NAMALWA (cell line): Measurements from ENCODE around the gene ZNF77.
A peak's percentile ranks its signal among the peaks of the same experiment; 100 is the strongest.
"Not testable (repeated sequence)": the region's sequence is repeated elsewhere in the genome, so short reads cannot be mapped to it uniquely, and the experiment has no call there.

Source experiments
- DNase-seq: peaks from one replicate; pipeline ENCODE4 v3.0.0-alpha.2; 2015; ENCODE audit warnings: low spot score

The ZNF77 gene

DNA sequence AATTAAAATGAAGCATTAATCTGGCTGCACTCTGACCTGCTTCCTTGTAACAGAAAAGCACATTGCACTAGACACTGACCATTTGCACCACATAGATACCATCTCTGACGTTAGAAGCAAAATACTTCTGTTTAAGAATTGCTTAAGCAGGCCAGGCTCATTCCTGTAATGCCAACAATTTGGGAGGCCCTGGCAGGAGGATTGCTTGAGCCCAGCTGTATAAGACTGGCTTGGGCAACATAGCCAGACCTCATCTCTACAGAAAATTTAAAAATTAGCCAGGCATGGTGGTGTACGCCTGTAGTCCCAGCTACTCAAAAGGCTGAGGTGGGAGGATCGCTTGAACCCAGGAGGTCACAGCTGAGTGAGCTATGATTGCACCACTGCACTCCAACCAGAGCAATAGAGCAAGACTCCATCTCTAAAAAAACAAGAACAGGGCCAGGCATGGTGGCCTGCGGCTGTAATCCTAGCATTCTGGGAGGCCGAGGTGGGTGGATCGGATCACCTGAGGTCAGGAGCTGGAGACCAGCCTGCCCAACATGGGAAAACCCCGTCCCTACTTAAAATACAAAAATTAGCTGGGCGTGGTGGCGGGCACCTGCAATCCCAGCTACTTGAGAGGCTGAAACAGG lies 25.5 kb upstream of the ZNF77 start:
- DNase-seq: no peak

DNA sequence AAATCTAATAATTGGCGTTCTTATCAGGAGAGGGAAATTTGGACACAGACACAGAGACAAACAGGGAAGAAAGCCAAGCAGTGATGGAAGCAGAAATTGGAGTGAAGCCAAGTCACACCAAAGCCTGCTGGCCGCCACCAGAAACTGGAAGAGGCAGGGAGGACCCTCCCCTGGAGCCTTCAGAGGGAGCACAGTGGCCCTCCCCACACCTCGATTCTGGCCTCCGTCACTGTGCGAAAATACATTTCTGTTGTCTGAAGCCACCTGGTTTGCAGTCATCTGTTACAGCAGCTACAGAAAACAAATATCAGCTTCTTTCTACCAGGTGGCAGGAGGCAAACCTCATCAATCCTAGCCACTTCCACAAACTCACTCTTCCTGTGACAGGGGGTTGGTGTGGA lies 24.3 kb upstream of the ZNF77 start:
- DNase-seq: peak; percentile 80

DNA sequence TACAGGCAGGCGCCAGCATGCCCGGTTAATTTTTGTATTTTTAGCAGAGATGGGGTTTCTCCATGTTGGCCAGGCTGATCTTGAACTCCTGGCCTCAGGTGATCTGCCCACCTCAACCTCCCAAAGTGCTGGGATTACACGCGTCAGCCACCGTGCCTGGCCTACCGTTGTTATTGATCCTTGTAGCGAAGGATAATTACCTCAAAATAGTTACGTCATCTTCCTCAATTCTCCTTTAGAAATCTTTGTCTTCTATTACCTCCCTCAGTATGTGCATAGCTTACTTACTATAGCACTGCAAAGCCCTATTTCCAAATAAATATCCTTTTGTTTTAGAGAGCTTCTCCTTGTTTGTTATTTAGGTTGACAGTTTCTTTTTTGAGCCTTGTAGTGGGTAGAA lies 23.2 kb upstream of the ZNF77 start:
- DNase-seq: no peak

DNA sequence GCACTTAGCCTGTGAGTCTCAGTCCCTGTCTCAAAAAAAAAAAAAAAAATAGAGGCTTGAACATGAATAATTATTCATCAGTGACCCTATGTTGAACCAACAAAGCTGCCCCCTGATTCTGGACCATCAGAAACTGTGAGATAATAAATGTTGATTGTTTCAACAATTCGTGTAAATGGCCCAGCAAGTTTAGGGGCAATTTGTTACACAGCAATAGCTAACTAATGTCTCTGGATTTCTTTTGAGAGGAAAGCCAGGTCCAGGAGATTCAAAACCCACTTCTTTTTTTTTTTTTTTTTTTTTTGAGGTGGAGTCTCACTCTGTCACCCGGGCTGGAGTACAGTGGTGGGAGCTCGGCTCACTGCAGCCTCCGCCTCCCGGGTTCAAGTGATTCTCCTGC lies 20.1 kb upstream of the ZNF77 start:
- DNase-seq: no peak

DNA sequence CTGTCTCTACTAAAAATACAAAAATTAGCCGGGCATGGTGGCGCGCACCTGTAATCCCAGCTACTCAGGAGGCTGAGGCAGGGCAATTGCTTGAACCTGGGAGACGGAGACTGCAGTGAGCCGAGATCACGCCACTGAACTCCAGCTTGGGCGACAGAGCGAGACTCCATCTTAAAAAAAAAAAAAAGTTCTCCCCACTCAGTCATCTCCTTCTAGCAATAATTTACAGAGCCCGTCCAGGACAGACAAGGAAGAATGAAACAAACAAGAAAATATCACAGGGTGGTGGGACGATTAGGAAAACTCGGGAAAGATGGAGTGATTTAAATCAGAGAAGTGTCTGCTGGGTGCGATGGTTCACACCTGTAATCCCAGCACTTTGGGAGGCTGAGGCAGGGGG lies 18.9 kb upstream of the ZNF77 start:
- not testable (repeated sequence) for DNase-seq

DNA sequence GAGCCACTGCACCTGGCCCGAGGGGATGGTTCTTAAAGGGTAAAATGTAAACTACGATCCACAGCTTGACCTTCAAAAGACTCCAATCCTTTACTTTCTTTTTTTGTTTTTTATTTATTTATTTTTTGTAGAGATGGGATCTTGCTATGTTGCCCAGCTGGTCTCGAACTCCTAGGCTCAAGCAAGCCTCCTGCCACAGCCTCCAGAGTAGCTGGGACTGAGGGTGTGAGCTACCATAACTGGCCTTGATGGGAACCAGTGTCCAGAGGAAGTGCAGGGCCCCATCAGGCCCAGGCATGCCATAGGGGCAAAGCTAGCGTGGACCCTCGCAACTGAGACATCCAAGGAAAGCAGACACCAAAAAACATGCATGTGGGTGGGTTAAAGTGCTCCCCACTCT lies 18.4 kb upstream of the ZNF77 start:
- DNase-seq: no peak

DNA sequence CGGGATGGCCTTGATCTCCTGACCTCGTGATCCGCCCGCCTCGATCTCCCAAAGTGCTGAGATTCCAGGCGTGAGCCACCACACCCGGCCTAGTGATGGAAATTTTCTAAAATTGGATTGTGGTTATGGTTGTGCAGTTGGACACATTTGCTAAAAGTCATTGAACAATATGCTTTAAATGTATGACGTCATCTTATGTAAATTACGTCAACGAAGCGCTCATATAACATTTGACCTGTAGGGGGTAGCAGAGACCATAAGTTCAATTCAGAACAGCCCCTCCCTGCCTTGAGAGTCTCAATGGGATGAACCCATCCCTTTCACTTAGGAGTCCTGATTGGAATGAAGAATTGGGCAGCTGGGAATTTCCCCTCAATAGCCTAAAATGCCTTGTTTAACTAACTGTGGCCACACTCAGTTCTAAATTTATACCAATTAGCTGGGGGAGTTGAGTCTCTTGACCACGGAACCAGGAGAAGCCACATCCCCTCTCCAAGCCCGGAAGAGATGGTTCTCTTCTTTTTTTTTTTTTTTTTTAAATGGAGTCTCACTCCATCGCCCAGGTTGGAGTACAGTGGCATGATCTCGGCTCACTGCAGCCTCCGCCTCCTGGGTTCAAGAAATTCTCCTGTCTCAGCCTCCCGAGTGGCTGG lies 17.4 kb upstream of the ZNF77 start:
- DNase-seq: peak; percentile 88

DNA sequence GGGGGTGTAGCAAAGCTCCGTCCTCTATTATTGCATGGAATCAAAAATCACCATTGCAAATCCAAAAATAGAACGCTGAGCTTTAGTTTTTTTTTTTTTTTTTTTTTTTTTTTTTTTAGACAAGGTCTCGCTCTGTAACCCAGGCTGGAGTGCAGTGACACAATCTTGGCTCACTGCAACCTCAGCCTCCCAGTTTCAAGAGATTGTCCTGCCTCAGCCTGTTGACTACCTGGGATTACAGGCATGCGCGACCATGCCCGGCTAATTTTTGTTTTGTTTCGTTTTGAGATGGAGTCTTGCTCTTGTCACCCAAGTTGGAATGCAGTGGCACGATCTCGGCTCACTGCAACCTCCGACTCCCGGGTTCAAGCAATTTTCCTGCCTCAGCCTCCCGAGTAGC lies 15.3 kb upstream of the ZNF77 start:
- no peak for DNase-seq

DNA sequence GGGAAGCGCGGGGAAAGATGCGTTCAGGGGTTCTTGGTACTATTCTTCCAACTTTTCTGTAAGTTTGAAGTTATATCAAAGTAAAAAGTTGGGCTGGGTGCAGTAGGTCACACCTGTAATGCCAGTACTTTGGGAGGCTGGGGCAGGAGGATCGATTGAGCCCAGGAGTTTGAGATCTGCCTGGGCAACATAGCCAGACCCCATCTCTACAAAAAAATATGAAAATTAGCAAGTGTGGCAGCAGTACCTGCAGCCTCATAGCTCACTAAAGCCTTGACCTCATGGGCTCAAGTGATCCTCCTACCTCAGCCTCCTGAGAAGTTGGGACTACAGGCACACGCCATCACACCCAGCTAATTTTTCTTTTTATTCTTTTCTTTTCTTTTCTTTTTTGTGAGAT lies 12.4 kb upstream of the ZNF77 start:
- DNase-seq: no peak

DNA sequence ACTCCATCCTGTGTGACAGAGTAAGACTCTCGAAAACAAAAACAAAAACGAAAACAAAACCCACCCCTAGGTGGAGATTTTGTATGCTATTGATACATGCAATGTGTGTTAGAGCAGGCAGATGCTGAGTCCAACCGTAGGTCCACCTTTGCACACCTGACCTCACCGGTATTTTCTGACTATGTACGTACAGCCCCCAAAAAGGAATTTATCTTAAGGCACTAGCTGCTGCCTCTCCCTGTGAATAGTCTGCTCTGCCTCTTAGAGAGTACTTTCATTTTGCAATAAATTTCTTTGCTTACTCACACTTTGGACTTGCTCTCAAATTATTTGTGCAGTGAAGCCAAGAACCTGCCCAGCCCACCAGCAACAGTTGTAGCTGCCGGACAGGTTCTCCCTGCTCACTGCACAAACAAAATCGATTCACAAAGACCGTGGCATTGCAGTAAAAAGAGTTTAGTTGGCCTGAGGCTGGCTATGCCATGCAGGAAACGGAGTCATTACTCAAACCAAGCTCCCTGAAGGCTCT lies 8.2 kb upstream of the ZNF77 start:
- peak; percentile 49 for DNase-seq

DNA sequence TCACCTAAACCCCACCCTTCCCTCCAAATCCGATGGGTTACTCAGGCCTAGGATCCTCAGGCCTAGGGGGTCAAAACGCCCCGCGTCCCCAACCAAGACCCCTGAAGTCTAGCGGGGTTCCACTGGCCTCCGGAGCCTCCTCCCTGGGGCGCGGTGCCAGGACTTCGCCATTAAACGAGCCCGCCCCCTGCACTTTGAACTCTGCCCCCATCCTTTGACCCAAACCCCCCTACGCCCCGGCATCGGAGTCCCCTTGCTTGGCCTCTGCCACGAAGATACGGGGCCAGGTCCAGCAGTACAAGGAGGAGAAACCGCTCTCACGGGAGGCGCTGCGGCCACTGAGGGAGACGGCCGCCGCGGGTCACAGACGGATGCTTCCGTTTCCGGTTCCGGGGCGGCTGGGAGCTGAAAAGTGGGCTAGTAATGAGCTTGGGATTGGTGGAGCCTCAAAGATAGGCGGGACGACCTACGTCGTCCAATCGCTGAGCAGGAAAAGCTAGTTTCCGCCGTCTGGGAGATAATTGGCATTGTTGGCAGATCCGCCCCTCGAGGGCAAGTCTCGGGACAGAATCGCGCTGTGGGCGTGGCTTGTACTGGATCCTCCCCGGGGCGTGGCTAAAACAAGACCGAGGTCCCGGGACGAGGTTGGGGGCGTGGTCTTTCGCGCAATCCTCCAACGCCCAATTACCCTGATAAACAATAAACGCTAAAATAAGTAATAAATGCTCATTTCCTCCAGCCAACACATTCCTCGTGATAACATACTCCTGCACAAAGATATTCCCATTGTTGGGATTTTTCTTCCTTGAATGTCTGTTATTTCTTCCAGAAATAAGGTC lies 5.7 kb upstream of the ZNF77 start:
- peak; percentile 100 for DNase-seq

DNA sequence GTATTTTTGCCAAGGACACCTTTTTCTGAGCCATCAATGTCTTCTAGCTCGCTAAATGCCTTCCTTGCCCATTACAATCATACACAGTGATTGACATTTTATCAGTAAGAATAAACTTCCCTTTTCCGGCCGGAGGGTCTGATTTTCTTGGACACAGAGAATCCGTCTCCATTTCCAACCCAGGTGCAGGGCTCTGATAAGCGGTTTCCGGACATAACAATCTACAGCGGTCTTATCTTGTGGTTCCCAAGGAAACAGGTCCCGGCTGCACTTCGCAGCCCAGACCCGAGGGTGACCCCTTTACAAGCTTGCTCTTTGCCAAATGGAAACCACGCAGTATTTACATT lies 5.1 kb upstream of the ZNF77 start:
- peak; percentile 78 for DNase-seq

DNA sequence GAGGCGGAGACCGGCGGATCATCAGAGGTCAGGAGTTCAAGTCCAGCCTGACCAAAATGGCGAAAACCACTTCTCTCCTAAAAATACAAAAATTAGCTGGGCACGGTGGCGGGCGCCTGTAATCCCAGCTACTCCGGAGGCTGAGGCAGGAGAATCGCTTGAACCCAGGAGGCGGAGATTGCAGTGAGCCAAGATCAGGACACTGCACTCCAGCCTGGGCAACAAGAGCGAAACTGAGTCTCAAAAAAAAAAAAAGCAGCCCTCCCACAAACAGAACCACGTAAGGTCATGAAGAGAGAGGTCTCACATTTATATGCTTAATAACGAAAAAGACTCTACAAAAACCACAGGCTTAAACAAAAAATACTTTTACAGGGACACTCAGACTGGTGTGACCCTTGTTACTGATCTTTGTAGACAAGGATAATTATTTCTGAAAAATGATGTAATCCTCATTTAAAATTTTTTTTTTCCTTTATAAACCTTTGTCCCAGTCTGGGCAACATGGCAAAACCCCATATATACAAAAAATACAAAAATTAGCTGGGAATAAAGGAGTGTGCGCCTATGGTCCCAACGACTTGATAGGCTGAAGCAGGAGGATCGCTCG lies 909 bp upstream of the ZNF77 start:
- no peak for DNase-seq

DNA sequence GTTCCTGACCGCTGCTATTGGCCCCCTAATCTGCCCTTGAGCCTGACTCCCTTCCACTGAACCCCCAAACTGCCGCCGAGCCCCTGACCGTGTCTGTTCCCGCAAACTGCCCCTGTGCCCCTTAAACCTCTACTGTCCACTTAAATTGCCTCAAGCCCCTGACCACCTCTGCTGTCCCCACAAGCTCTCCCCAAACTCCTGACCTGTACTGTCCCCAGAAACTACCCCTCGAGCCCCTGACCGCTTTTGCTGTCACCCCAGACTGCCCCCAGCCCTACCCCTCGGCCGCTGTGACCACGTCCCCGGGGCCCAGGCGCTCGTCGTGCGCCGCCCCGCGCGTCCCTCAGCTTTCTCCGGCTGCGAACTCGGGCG lies 382 bp downstream of the ZNF77 start:
- no peak for DNase-seq

DNA sequence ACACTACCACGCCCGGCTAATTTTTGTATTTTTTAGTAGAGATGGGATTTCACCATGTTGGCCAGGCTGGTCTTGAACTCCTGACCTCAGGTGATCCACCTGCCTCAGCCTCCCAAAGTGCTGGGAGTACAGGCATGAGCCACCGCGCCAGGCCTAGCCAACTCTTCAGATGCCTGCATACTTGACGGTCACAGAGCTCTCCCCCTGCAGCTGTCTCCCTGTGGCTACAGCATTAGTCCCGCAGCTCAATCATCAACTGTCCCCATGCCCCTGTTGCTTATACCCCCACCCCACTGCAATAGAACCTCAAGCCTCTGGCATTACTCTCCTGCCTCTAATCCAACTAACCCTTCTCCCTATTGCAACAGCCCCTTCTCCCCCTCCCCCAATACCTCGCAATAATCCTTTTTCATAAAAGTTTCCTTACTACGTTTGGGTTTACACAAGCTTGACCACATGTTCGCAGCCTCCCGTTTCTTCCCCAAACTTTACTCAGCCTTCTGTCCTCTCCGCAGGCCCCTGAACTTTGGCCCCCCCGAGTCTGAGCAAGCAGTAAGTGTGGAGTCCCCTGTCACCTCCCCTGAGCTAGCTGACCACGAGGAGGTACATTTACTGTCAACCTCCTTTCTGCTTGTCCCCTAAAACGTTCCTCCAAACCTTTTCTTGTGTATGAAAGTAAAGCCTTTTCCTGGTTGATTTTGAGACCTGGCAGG lies 1.7 kb downstream of the ZNF77 start:
- DNase-seq: no peak

DNA sequence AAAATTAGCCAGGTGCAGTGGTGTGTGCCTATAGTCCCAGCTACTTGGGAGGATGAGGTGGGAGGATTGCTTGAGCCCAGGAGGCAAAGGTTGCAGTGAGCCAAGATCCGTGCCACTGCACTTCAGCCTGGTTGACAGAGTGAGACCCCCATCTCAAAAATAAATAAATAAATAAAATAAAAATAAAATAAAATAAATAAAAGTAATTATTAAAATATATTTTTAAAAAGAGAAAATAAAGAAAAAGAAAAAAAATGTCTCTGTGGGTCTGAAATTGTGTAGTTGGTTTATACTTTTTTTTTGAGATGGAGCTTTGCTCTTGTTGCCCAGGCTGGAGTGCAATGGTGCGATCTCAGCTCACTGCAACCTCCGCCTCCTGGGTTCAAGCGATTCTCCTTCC lies 8.9 kb downstream of the ZNF77 start:
- not testable (repeated sequence) for DNase-seq

DNA sequence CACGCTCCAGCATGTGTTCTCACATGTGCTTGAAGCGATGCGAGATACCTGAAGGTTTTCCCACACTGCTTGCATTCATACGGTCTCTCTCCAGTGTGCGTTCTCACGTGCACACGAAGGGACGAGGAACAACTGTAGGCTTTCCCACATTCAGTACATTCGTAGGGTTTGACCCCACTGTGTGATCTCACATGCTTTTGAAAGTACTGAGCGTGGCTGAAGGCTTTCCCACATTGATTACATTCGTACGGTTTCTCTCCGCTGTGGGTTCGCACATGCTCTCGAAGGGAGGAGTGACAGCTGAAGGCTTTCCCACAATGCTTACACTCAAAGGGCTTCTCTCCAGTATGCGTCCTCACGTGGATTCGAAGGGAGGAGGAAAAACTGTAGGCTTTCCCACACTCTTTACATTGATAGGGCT lies 11.3 kb downstream of the ZNF77 start:
- no peak for DNase-seq

DNA sequence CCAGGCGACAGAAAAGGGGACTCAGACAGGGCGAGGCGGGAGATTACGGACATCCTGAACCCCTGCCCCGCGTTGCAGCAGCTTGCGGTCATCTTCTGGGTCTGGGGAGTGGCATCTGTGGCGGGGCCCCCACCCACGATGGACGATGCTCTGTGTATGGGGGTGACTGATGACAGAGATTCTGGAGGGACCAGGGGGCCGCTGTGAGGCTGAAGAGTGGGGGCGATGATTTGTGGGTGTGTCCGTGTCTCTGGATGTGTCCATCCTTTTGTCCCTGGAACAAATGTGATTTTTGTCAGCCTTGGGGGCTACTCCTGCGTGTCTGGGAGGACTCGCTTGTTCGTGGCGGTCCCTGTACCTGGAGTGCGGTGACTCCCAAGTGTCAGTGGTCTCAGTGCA lies 17.7 kb downstream of the ZNF77 start:
- no peak for DNase-seq

DNA sequence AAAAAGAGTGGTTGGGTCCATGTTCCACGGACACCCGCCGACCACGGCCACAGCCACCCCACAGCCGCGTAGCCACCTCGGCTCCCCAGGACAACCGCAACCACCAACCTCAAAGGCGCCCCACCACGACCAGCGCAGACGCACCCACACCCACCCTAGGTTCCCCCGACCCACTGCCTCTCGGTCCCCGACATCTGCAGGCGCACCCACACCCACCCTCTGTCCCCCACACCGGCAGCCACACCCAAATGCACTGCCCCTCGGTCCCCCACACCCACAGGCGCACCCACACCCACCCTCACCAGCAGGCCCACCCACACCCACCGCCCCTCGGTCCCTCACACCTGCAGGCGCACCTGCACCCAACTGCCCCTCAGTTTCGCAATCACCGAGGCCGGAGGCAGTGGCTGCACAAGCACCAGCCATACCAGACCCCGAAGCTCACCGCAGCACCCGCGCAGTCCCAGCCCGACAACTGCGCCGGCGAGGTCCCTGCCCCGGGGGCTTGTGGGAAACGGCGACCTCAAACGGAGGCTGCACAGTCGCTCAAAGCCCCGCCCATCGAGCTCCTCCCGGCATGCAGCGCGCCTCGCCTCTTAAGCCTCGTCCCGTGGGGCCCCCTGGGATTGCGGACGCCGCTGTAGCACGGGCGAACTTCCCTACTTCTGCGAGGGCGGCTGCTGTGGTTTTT lies 18.3 kb downstream of the ZNF77 start:
- no peak for DNase-seq

DNA sequence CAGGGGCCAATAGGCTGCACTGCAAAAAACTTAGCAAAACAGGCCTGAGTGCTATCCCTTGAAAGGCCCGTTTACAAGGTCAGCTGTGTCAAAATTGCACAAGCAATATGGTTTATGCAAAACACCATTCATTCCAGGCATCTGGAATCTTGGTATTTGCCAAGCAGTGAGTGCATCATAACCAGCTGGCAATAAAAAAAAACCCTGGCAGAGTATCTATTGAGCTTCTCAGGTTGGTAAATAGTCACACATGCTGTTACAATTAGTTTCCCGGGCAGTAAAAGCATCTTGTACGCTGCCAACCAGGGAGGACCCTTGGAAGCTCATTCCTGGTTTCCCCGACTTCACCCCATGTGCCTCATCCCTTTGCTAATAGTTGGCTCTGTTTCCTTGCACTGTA lies 21.3 kb downstream of the ZNF77 start:
- DNase-seq: no peak

DNA sequence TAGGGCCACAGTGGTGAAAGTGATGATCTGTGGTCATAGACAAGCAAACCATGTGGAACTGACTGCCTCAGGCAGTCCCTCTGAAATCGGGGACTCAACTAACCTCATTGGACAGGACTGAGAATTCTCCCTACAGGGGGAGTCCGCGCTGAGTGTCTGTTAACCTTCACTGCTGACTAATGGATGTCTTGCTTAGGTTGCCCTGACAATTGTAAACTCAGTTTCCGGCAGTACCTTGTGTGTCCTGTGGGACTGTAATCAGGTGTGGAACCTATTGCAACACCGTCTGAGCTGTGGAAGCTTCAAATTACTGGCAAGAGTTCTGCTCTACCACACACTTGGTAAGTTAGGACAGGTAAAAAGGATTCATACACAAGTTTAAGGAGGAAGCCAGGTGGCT lies 21.8 kb downstream of the ZNF77 start:
- DNase-seq: no peak
